ENCODE data around the gene EZR. TPM values are rescaled to one million over a fixed set of nuclear protein-coding genes. Genes with fewer than 3 reads are reported as not detected.

EZR gene
- total RNA-seq, 2 donors from 2014 or later, result 187 to 207 TPM

- ATAC-seq, result no peak
- peak overlapping the region; percentile 5 to 89 for H3K27ac Mint-ChIP-seq
- peaks cover 36 to 83% of the 10 kb centered on the region in 2 donors for H3K36me3 Mint-ChIP-seq
These were observed 6.6 kb downstream of the EZR start for GRCh38 chr6:158812611-158813010.

GRCh38 chr6:158810155-158811095 is 8.7 kb downstream of the EZR start:
- Mint-ChIP-seq H3K36me3 (peaks cover 38 to 83% of the 10 kb centered on the region in 2 donors), H3K27ac (peak overlapping the region in 1 of 2 donors; percentile 15), H3K9me3 (no peaks in the 10 kb centered on the region)
- no peak for ATAC-seq
- DNase-seq (ENCODE audit: low spot score in 2 of 2), result no peak

More at GRCh38 chr6:158812611-158813010, 6.6 kb downstream of the EZR start:
- H3K9me3 Mint-ChIP-seq, result no peaks in the 10 kb centered on the region
- DNase-seq (ENCODE audit: low spot score in 2 of 2), result peak in 1 of 2 donors; percentile 48

- Mint-ChIP-seq H3K36me3 (peaks cover 33 to 70% of the 10 kb centered on the region in 2 donors), H3K9me3 (no peaks in the 10 kb centered on the region), H3K27ac (no peak overlapping the region)
- DNase-seq (ENCODE audit: low spot score in 2 of 2) (no peak), ATAC-seq (peak in 1 of 2 donors; percentile 10)
These were observed 10.1 kb downstream of the EZR start for GRCh38 chr6:158808941-158809678.

GRCh38 chr6:158808442-158808833 is 10.7 kb downstream of the EZR start:
- ATAC-seq, result no peak
- peaks cover 33 to 63% of the 10 kb centered on the region in 2 donors for H3K36me3 Mint-ChIP-seq
- DNase-seq (ENCODE audit: low spot score in 2 of 2), result no peak
- H3K27ac Mint-ChIP-seq, result peak overlapping the region in 1 of 2 donors; percentile 58
- no peaks in the 10 kb centered on the region for H3K9me3 Mint-ChIP-seq

DNA sequence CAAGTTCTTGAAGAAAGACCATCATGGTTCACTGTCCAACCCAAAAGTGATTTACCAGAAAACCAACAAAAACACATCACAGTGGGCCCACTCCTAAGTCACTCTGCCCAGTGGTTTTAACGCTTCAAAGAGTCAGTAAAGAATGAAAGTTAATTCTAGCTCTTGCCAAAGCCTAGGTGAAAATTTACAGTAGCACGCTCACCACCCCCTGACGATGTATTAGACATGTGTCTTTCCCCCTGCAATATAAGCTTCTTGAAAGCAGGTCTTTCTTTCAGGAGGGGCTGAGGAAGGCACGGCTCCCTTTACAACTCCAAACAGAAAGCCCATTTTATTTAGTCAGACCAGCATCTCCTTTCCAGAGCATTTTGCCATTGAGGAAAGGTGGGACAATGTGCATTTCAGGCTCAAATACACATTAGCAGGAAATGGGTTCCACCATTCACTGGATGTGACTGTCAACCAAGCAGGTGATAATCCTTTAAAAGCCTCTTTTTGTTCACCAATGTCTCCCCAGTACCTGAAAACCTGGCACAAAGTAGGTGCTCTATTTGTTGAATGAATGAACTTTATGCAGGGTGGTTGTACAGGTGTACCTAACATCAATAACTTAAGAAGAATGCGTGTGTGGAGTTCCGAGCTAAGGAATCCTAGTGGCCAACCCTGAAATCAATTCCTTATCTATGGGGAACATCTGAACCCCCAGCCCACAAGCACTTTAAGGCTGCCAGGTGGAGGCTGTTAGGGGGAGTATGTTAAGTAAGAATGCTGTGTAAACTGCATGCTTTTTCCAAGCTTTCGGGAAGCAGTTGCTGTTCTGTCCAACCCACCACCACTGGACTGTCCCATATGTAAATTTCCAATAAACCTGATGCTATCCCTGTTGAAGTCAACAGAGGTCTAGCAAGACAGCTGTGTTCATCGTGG is 11.4 kb downstream of the EZR start:
- no peak for DNase-seq (ENCODE audit: low spot score in 2 of 2)
- ATAC-seq, result no peak
- no peaks in the 10 kb centered on the region for H3K9me3 Mint-ChIP-seq
- peaks cover 27 to 57% of the 10 kb centered on the region in 2 donors for H3K36me3 Mint-ChIP-seq
- H3K27ac Mint-ChIP-seq, result peak overlapping the region in 1 of 2 donors; percentile 58

- ATAC-seq, result no peak
- DNase-seq (ENCODE audit: low spot score in 2 of 2), result no peak
- H3K27ac Mint-ChIP-seq, result no peak overlapping the region
- H3K36me3 Mint-ChIP-seq, result peaks cover 23 to 51% of the 10 kb centered on the region in 2 donors
- H3K9me3 Mint-ChIP-seq, result no peaks in the 10 kb centered on the region
These were observed 13.3 kb downstream of the EZR start for GRCh38 chr6:158805698-158806377.

DNA sequence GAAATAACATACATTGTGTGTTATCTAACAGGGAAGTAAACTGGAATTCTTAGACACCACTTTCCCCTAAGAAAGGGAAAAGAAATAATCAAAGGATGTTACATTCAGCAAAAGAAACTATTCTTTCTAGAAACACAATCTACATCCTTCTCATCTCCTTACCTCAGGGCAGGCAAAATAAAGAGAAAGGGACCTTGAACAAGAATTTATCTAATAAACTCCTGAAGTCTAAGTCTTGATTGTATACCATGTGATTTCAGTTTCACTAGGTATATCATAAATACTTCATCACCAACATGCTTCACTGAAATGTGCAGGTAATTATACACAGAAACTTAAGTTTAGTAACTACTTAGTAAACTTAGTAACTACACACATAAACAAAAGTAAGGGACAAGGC is 15.0 kb downstream of the EZR start:
- ATAC-seq (peak in 1 of 2 donors; percentile 27), DNase-seq (ENCODE audit: low spot score in 2 of 2) (no peak)
- Mint-ChIP-seq H3K36me3 (peaks cover 23 to 38% of the 10 kb centered on the region in 2 donors), H3K9me3 (no peaks in the 10 kb centered on the region), H3K27ac (peak overlapping the region; percentile 46 to 58)

- no peak for DNase-seq (ENCODE audit: low spot score in 2 of 2)
- Mint-ChIP-seq H3K27ac (peak overlapping the region; percentile 46 to 58), H3K36me3 (peaks cover 23 to 33% of the 10 kb centered on the region in 2 donors), H3K9me3 (no peaks in the 10 kb centered on the region)
- ATAC-seq, result peak; percentile 59 to 78
These were observed 15.4 kb downstream of the EZR start for GRCh38 chr6:158803733-158804143.

DNA sequence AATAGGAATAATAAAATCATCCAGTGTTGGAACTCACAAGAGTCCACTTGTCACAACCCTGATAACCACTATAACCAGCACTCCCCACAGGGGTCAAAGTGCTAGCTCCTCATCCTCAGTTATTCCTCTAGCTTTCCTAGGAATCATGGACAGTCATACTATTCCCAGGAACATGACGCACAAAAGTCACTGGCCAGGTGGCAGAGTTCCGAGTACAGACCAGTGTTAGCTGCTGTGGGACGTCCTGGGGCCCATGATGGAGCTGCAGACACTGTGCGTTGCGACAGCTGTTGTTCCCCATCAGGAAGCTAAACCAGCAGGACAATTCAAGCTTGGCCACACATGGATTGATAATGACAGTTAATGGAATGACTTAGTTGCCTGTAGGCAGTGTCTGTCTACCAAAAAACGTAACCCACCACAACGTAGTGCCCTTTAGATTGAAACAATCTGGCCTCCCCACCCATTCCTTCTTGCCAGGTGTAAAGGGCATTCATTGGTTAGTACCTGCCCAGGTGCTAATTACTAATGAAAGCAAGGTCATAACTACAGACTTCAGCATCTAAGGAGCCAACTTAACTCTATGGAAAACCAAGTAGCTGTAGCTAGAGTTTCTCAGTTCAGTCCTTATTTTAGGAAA is 17.4 kb downstream of the EZR start:
- no peak for ATAC-seq
- DNase-seq (ENCODE audit: low spot score in 2 of 2), result no peak
- H3K9me3 Mint-ChIP-seq, result no peaks in the 10 kb centered on the region
- peaks cover 5 to 14% of the 10 kb centered on the region in 2 donors for H3K36me3 Mint-ChIP-seq
- H3K27ac Mint-ChIP-seq, result no peak overlapping the region

DNA sequence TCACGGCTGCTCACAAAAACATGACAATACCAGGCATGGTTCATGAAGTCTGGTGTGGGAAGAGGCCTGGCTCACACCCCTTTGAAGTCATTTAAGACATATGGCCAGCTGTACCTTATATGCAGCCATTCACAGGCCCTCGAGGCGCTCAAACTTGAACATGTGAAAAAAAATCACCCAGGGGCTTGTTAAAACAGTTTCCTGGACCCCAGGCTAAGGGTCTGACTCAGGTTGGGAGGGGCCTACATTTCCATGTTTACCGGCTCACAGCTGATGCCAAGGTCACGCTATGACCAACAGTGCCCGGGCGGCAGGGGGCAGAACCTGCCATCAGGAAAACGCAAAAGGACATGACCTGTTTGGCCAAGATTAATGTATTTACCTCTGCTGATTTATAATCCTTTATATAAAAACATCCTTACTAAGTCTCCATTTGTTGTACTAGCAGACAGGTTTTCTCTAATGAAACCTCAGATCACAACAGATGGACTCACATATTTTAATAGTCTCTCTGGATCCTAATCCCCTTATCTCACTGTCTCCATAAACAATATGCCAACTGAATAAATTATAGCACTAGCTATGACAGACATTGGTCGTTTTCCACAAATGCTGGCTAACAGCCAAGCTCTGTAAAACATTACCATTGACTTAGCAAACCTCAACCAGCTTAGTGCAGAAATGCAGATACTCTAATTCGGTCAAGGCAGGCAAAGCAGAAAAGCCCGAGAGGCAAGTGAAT is 19.9 kb downstream of the EZR start:
- ATAC-seq, result no peak
- Mint-ChIP-seq H3K36me3 (peaks cover 0 to 21% of the 10 kb centered on the region in 2 donors), H3K9me3 (no peaks in the 10 kb centered on the region), H3K27ac (peak overlapping the region in 1 of 2 donors; percentile 74)
- no peak for DNase-seq (ENCODE audit: low spot score in 2 of 2)

DNA sequence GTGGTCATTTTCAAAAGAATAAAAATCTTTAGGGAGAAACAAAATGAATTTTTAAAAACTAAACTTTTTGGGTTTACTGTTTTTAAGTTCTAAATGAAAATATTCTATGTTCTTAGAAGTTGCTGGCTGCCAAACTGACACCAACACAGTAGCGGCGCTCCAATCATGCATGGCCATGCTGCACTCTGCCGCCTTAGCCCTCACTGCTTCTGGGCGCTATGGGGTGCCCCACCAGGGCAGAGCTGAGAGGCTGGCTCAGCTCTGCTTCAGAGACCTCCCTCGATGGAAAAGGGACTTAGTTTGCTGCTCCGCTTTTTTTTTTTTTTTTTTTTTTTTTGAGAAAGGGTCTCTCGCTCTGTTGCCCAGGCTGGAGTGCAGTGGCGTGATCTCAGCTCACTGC is 20.9 kb downstream of the EZR start:
- ATAC-seq (no peak), DNase-seq (ENCODE audit: low spot score in 2 of 2) (no peak)
- H3K36me3 Mint-ChIP-seq, result peaks cover 0 to 24% of the 10 kb centered on the region in 2 donors
- no peaks in the 10 kb centered on the region for H3K9me3 Mint-ChIP-seq
- H3K27ac Mint-ChIP-seq, result peak overlapping the region; percentile 30 to 72

DNA sequence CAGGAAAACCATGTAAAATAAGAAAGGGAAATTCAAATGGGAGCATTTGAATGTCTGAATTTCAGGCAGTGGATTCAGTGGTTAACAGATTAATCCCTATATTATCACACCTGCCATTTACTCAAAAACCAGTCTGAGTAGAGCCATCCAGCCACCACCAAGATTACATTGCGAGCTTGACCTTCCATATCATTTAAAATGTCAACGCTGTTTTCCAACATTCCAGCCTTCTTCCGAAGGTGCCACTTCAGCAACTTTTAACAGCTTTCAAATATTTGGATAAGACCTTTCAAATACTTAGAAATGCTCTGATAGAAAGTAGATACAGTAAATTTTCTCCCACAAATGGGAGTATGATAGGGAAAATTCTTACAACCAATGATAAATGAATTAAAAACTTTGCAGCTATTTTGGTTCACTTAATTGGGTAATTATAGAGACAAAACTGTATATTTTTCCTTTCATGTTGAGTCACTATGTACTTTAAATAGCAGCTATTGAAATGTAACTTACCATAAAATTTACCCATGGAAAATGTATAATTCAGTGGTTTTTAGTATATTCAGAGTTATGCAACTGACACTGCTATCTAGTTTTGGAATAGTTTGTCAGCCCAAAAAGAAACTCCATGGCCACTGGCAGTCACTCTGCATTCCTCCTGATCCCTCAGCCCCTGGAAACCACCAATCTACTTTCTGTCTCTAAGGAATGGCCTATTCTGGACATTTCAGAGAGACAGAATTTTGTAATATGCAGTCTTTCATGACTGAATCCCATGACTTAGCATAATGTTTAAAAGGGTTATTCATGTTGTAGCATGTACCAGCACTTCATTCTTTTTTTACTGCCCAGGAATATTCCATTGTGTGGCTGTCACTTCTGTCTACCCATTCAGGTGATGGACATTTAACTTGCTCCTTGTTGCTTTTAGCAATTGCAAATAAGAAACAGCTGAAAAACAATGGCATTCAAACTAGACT is 21.5 kb downstream of the EZR start:
- DNase-seq (ENCODE audit: low spot score in 2 of 2), result no peak
- Mint-ChIP-seq H3K27ac (peak overlapping the region; percentile 30 to 72), H3K9me3 (no peaks in the 10 kb centered on the region), H3K36me3 (peaks cover 0 to 24% of the 10 kb centered on the region in 2 donors)
- ATAC-seq, result peak; percentile 28 to 29

DNA sequence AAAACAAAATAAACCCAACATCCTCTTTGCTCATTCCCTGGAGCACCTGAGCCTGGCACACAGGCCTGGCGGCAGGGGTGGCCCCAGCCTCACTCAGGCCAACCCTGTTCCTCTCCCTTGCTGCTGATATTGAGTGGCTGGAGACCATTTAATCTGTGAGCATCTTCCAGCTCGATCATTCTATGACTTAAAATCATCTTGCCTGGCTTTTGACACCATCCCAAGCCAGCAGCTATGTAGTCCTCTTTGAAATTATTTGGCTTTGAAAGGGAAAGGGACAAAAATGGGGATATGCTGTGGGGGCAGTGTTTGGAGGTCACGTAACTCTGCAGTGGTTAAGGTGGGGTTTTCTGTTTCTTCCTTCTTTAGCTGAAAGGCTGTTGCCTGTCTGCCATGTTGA is 22.8 kb downstream of the EZR start:
- H3K36me3 Mint-ChIP-seq, result peaks cover 0 to 24% of the 10 kb centered on the region in 2 donors
- ATAC-seq, result no peak
- no peaks in the 10 kb centered on the region for H3K9me3 Mint-ChIP-seq
- DNase-seq (ENCODE audit: low spot score in 2 of 2), result no peak
- peak overlapping the region; percentile 51 to 60 for H3K27ac Mint-ChIP-seq

- H3K9me3 Mint-ChIP-seq, result no peaks in the 10 kb centered on the region
- no peak for DNase-seq (ENCODE audit: low spot score in 2 of 2)
- H3K27ac Mint-ChIP-seq, result peak overlapping the region; percentile 30 to 51
- peaks cover 0 to 24% of the 10 kb centered on the region in 2 donors for H3K36me3 Mint-ChIP-seq
- no peak for ATAC-seq
These were observed 23.7 kb downstream of the EZR start for GRCh38 chr6:158795516-158795915.
